Measurements from ENCODE around the gene HDAC4. TPM values are rescaled to one million over a fixed set of nuclear protein-coding genes. Genes with fewer than 3 reads are reported as not detected.

HDAC4 gene
- total RNA-seq, 1 experiment from 2014 or later, result 6.4 TPM

DNA sequence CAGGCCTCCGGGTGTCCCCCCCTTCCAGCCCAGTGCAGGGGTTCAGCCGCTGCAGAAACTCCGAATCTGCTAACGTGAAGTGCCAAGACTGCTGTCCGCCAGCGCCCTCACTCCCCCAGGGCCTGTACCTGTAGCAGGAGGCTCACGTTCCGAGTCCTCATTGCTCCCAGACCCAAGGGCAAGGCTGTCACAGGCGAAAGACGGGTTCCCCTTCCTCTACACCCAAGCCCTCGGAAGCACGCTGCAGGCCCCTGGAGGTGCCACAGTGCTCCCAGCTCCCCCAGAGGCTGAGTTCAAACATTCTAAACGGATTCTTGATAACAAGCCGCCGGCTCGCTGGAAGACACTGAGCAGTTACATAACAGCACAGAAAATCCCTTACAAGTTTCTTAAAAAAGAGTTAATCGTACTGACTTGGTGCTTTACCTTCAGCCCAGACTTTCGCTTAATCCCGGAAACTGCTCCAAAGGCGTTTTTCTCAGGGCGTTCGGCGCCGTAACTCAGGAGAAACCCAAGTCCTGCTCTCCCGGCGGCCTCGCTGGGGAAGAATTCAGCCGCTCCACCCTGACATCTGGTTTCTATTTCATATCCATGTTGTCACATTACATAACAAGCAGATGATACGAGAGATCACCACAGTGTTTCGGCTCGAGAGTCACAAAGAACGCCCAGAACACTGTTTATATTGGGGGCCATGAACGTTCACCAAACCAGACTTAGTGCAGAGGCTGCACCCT lies 92.0 kb downstream of the HDAC4 start:
- DNase-seq (ENCODE audit: low spot score), result no peak

DNA sequence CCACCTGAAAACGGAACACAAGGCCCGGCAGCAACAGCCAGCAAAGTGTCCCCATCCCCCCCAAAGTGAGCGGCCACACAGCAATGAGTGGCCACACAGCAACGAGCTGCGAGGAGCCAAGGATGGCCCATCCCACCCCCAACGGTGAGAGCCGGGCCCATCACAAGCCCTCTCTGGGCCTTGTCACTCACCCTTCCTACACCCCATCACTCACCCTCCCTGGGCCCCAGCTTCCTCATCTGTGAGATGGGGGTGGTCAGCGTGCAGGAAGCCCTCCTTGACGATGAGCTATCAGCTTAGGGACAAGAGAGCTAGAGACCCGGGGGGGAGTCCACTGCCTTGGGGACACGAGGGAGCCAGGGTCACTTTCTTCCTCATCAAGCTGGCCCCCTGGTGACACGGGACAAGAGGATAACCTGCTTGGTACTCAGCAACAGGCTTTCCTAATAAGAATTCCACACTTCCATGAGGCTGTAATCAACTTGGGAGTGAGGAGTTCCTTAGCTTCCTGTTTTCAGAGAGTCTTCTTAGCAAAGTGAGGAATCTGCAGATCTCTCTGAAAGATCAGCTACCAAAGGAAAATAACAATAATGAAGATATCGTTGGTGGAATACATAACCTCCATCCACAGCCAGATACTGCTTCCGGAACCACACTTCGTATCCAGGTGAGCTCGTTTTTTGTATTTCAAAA lies 92.8 kb downstream of the HDAC4 start:
- no peak for DNase-seq (ENCODE audit: low spot score)

- DNase-seq (ENCODE audit: low spot score), result no peak
Measured at GRCh38 chr2:239307221-239307569, 93.6 kb downstream of the HDAC4 start.

GRCh38 chr2:239306274-239307220 lies 94.3 kb downstream of the HDAC4 start:
- no peak for DNase-seq (ENCODE audit: low spot score)

- no peak for DNase-seq (ENCODE audit: low spot score)
Measured at GRCh38 chr2:239305771-239306170, 95.0 kb downstream of the HDAC4 start.

DNA sequence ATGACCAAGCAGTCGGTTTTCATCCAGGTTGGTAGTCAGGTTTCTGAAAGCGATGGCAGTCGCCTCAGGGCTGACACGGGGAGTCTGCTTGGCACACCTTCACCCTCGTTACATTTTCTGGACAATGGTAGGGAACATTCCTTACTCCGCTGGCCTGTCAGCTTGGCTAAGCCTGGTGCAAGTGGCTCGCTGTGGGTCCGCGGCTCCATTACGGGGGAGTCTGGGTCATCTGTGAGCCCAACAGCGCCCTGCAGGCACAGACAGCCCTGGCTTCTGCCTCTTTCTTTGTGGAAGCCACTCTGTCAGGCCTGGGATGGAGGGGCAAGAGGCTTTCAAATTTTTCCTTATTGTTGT lies 95.6 kb downstream of the HDAC4 start:
- no peak for DNase-seq (ENCODE audit: low spot score)

DNA sequence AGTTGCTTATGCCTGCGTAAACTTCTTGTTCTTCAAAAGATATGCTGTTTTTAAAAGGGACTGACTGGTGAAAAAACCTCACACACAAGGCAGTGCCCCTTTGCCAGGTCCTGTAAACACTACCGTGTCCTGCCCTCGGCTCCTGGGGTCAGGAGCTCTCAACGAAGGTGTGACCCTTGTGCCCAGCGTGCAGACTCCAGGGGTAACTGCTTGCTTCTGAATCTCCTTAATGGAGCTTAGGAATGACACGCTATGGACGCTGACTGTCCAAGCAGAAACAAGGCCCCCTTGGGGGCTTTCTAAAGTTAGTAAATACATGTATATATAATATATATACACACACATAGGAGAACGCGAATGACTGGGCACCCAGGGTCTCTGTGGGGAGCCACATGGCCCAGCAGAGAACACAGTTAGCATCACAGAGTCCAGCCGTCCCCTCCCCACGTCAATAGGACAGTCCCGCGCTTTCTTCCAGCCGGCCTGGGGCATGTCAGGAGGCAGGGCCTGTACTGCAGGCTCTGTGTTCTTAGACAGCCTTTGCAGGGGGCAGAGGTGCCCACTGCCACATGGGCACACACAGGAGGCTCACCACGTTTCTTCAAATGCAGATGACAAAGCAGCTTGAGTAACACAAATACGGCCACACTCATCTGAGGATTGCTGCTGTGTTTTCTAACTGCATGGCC lies 96.1 kb downstream of the HDAC4 start:
- DNase-seq (ENCODE audit: low spot score), result no peak

DNA sequence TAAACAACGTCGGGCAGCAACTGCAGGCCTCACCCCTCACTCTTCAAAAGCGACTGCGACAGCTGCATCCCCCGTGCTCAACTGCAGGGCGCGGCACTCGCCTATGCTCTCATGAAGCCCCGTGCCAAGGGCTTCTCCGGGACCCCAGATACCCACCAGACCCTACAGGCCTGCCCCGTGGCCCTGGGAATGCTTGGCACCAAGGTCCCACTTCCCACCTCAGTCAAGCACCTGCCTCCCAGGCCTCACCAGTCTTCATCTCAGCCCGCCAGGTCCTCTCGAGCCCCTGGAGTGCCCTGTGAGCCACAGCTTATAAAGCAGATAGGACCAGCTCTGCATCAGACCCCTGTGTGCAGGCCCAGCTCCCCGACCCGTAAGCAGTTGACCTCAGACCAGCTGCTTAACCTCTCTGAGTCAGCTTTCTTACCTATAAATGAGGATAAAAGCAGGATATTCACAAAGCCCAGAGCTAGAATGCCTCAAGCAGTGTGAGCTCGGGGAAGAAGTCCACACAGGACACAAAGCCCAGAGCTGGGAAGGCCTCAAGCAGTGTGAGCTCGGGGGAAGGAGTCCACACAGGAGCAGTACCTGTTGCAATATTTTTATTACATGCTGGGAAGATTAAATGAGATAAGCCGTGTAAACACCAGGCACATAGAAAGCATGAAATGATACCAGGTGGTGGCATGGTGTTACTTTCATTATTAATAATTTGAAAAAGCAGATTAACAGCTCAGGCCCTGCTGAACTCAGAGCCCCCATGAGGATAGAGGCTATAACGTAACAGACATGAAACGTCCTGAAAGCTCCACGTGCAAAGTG lies 96.9 kb downstream of the HDAC4 start:
- DNase-seq (ENCODE audit: low spot score), result no peak

GRCh38 chr2:239302808-239303557 lies 97.8 kb downstream of the HDAC4 start:
- DNase-seq (ENCODE audit: low spot score), result no peak

GRCh38 chr2:239302083-239302807 lies 98.6 kb downstream of the HDAC4 start:
- no peak for DNase-seq (ENCODE audit: low spot score)

GRCh38 chr2:239300871-239301735 lies 99.7 kb downstream of the HDAC4 start:
- no peak for DNase-seq (ENCODE audit: low spot score)

DNA sequence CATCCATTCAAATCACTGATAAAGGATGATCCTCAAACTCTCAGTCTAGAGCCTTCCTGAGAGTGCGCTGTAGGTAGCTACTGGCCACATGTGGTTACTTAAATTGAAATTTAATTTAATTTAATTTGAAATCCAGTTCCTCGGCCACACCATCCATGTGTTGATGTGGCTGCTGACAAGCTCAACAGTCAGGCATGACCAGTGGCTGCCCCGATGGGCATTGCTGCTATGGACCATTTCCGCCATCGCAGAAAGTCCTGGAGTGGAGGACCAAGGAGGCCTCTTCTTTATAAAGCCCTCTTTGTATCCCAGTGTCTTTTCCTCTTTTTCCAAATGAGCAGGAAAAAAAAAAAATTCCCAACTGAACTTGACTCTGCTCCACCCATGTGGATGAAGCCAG lies 100.6 kb downstream of the HDAC4 start:
- no peak for DNase-seq (ENCODE audit: low spot score)

- DNase-seq (ENCODE audit: low spot score), result no peak
Measured at GRCh38 chr2:239299218-239299939, 101.4 kb downstream of the HDAC4 start.

GRCh38 chr2:239298116-239298804 lies 102.6 kb downstream of the HDAC4 start:
- DNase-seq (ENCODE audit: low spot score), result no peak

- no peak for DNase-seq (ENCODE audit: low spot score)
Measured at GRCh38 chr2:239297142-239298004, 103.4 kb downstream of the HDAC4 start.

All from H4 (cell line).